HepG2 (cell line): ENCODE results near the gene TAMM41. TPM values are rescaled to one million over a fixed set of nuclear protein-coding genes. Genes with fewer than 3 reads are reported as not detected.

Source experiments
- ATAC-seq: fragments of 200-7000 bp; cut with Tn5 transposase; 3 replicates; pipeline ENCODE4 v1.9.1; 2020; ENCODE audit warnings: mild to moderate bottlenecking, moderate library complexity
- BruUV-seq: library from RNA; stranded (reverse); fragments of 400-500 nt; replicated peaks from 2 replicates; lab custom pipeline; 2021; lab: Mats Ljungman, UMichigan
- CTCF ChIA-PET: fragments of 300-600 bp; formaldehyde crosslinking; extraction: SDS; loops from one replicate; lab custom pipeline; 2021; ENCODE audit warnings: low total read pairs, inconsistent platforms, low intra/inter-chr PET ratio; lab: Yijun Ruan, JAX
- POLR2A ChIA-PET: fragments of 350-600 bp; sonication (Branson Sonifier 250); formaldehyde crosslinking; loops from one replicate; lab custom pipeline; 2020; ENCODE audit warnings: antibody characterized with exemption, inconsistent platforms; lab: Yijun Ruan, JAX
- DNase-seq: peaks from one replicate; pipeline ENCODE4 v3.0.0-alpha.2; 2015; ENCODE audit warnings: low spot score
- FAIRE-seq: peaks from 3 replicates; lab custom pipeline; 2011; peaks lifted over from hg19 to GRCh38; lab: Jason Lieb, UNC
- H2AFZ ChIP-seq: one replicate; pipeline ENCODE4 v1.6.1; 2011; ENCODE audit warnings: low read length, inconsistent platforms
- H3K27ac ChIP-seq: fragments of 300-600 bp; 3 replicates; pipeline ENCODE4 v1.8.0; 2011; ENCODE audit warnings: mixed run types, mild to moderate bottlenecking, mixed read lengths, low read length, inconsistent platforms; ENCODE audit not compliant: insufficient read depth; ENCODE audit errors: extremely low read length
- H3K27me3 ChIP-seq, 2 experiments: fragments of 200-600 bp in 1 of 2; 2 replicates in 1 of 2; 3 replicates in 1 of 2; pipeline versions ENCODE4 v1.6.0 to v1.8.0; 2011; ENCODE audit warnings: low read length in 2 of 2, mild to moderate bottlenecking in 2 of 2, moderate library complexity in 2 of 2, inconsistent platforms in 1 of 2; ENCODE audit not compliant: insufficient read depth in 2 of 2, control insufficient read depth in 1 of 2
- H3K36me3 ChIP-seq, 2 experiments: fragments of 200-600 bp in 1 of 2; replicated peaks in 1 of 2; 2 replicates in 1 of 2; 3 replicates in 1 of 2; pipeline versions ENCODE4 v1.5.1 to v1.8.0; 2011; ENCODE audit warnings: low read length in 2 of 2, inconsistent platforms in 1 of 2; ENCODE audit not compliant: insufficient read depth in 2 of 2, control insufficient read depth in 1 of 2
- H3K4me1 ChIP-seq: 2 replicates; pipeline ENCODE4 v1.5.1; 2012; ENCODE audit warnings: low read length, inconsistent platforms; ENCODE audit not compliant: insufficient read depth
- H3K4me2 ChIP-seq: 2 replicates; pipeline ENCODE4 v1.6.0; 2011; ENCODE audit warnings: low read depth, low read length, inconsistent platforms
- H3K4me3 ChIP-seq, 3 experiments: fragments of 200-600 bp in 1 of 3; sonication (generic), shearing (Covaris generic) in 1 of 3; replicated peaks in 1 of 3; 2 replicates each; pipeline ENCODE4 v1.5.1; 2011 to 2016; ENCODE audit warnings: low read length in 3 of 3, inconsistent platforms in 2 of 3, low read depth in 2 of 3, mild to moderate bottlenecking in 2 of 3, control low read depth in 1 of 3, mixed read lengths in 1 of 3; ENCODE audit not compliant: insufficient read depth in 1 of 3
- H3K79me2 ChIP-seq: one replicate; pipeline ENCODE4 v1.6.1; 2011; ENCODE audit warnings: low read length, inconsistent platforms; ENCODE audit not compliant: insufficient read depth
- H3K9ac ChIP-seq: 2 replicates; pipeline ENCODE4 v1.6.0; 2011; ENCODE audit warnings: mild to moderate bottlenecking, low read depth, low read length, inconsistent platforms; ENCODE audit not compliant: insufficient read depth
- H3K9me3 ChIP-seq: 2 replicates; pipeline ENCODE4 v1.5.1; 2012; ENCODE audit warnings: mild to moderate bottlenecking, low read length
- H4K20me1 ChIP-seq: 2 replicates; pipeline ENCODE4 v1.6.0; 2011; ENCODE audit warnings: inconsistent platforms, mild to moderate bottlenecking, low read length, moderate library complexity; ENCODE audit not compliant: insufficient read depth
- FOSL2 ChIP-seq: sonication (generic); formaldehyde crosslinking; IDR thresholded peaks from 2 replicates; pipeline ENCODE4 v1.4.0; 2020; ENCODE audit warnings: missing genetic modification reagents
- HNRNPL ChIP-seq: fragments of 200-400 bp; formaldehyde crosslinking; IDR thresholded peaks from 2 replicates; pipeline ENCODE4 v1.6.1; 2017; ENCODE audit warnings: mild to moderate bottlenecking, low read depth, low read length
- MIER2 ChIP-seq: IDR thresholded peaks from 2 replicates; pipeline ENCODE4 v1.6.1; 2016; ENCODE audit warnings: missing biosample characterization, missing genetic modification reagents
- PHF8 ChIP-seq: sonication (generic); formaldehyde crosslinking; IDR thresholded peaks from 2 replicates; pipeline ENCODE4 v1.5.0; 2020; ENCODE audit warnings: missing genetic modification reagents
- ZNF572 ChIP-seq: sonication (generic); formaldehyde crosslinking; IDR thresholded peaks from 2 replicates; pipeline ENCODE4 v1.5.1; 2020; ENCODE audit warnings: mild to moderate bottlenecking, missing genetic modification reagents
- ZNF839 ChIP-seq: sonication (generic); formaldehyde crosslinking; IDR thresholded peaks from 2 replicates; pipeline ENCODE4 v1.4.0; 2020; ENCODE audit warnings: missing genetic modification reagents, mild to moderate bottlenecking, borderline replicate concordance
- WGBS: methylation state at CpG from one replicate; pipeline ENCODE4 v1.1.6; 2017; ENCODE audit warnings: low lambda C conversion rate; 5-methylcytosine and 5-hydroxymethylcytosine counted together
- in situ Hi-C: cut with HindIII; loops from 2 replicates; pipeline ENCODE4 v1.10.0; 2017; ENCODE audit warnings: low pct_unique_long_range_greater_than_20kb; ENCODE audit not compliant: extremely low pct_ligation_motif_present
- intact Hi-C: fragments of 100-400 bp; cut with micrococcal nuclease; formaldehyde crosslinking; loops from one replicate; pipeline ENCODE4 v1.10.0; 2022; ENCODE audit not compliant: unreplicated experiment
- polyA plus RNA-seq, 8 experiments: library from polyadenylated mRNA; depleted of rRNA in 3 of 8; stranded (reverse) in 7 of 8; unstranded in 1 of 8; fragments of >200 nt; fragmentation: Illumina TruSeq in 4 of 8; extraction: Trizol in 4 of 8; gene quantifications; 2 replicates each; pipeline versions ENCODE4 v1.2.1 to v1.2.3, GENCODE V29; 2011 to 2016; ENCODE audit warnings: low read depth in 4 of 8, missing spikeins in 1 of 8, mixed read lengths in 1 of 8; ENCODE audit not compliant: insufficient read depth in 1 of 8
- total RNA-seq, 5 experiments: library from RNA; depleted of rRNA; stranded (reverse); fragments of >200 nt; fragmentation: Illumina TruSeq; extraction: Trizol; gene quantifications; 2 replicates each; pipeline ENCODE4 v1.2.3, GENCODE V29; 2016; ENCODE audit warnings: low read depth in 1 of 5
- TF ChIP-seq, protein P1 (sequence below): IDR thresholded peaks from 2 replicates; pipeline ENCODE4 v1.6.1; 2012; ENCODE audit warnings: inconsistent platforms

Gene TAMM41
- total and polyA plus RNA-seq, 2 of the 13 experiments (the other 11 are each of a cell fraction or from before 2014, with no cell fraction given): 9.9 to 12.2 TPM

DNA sequence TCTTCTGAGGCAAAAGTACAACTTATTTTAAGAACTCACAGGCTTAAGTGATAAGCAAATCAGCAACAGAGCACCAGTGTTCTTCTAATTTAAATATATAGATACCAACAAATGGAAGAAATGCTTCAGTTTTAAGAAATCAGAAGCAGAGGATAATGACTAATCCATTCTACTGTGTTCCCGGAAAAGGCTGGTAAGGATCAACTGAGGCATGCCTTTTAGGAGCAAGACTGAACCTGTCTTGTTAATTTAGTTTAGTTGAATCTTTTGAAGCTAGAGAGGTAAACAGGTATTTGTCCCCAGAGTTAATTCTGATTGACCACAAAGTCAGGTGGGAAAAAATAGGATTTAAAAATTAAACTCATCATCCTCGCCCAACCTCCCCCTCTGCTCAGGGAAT lies 51.8 kb downstream of the TAMM41 start:
- Histone ChIP-seq H3K9ac (no peak overlapping the region), H3K4me2 (no peak overlapping the region), H3K36me3 (peaks cover 11 to 57% of the 10 kb centered on the region in 2 experiments), H3K27me3 (no peaks in the 10 kb centered on the region), H2AFZ (no peak overlapping the region), H3K4me3 (no peak overlapping the region), H3K9me3 (no peaks in the 10 kb centered on the region), H3K27ac (no peak overlapping the region), H4K20me1 (no peaks in the 10 kb centered on the region), H3K79me2 (no peaks in the 10 kb centered on the region), H3K4me1 (peaks cover 9% of the 10 kb centered on the region)
- ChIA-PET POLR2A (no interaction called here), CTCF (no interaction called here)
- DNase-seq (no peak), FAIRE-seq (no peak), ATAC-seq (no peak)
- intact Hi-C loops: no loop called here
- BruUV-seq: no TSS peak
- no peak for TF ChIP-seq ZNF572 (CRISPR knock-in tag)
- TF ChIP-seq, protein P1, sequence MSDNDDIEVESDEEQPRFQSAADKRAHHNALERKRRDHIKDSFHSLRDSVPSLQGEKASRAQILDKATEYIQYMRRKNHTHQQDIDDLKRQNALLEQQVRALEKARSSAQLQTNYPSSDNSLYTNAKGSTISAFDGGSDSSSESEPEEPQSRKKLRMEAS: no peak
- TF ChIP-seq FOSL2: no peak
- no peak for TF ChIP-seq MIER2 (CRISPR knock-in tag)
- TF ChIP-seq PHF8 (CRISPR knock-in tag): no peak
- 96% methylated on average over 2 of the region's 2 CpGs for WGBS
- in situ Hi-C loops: no loop called here

DNA sequence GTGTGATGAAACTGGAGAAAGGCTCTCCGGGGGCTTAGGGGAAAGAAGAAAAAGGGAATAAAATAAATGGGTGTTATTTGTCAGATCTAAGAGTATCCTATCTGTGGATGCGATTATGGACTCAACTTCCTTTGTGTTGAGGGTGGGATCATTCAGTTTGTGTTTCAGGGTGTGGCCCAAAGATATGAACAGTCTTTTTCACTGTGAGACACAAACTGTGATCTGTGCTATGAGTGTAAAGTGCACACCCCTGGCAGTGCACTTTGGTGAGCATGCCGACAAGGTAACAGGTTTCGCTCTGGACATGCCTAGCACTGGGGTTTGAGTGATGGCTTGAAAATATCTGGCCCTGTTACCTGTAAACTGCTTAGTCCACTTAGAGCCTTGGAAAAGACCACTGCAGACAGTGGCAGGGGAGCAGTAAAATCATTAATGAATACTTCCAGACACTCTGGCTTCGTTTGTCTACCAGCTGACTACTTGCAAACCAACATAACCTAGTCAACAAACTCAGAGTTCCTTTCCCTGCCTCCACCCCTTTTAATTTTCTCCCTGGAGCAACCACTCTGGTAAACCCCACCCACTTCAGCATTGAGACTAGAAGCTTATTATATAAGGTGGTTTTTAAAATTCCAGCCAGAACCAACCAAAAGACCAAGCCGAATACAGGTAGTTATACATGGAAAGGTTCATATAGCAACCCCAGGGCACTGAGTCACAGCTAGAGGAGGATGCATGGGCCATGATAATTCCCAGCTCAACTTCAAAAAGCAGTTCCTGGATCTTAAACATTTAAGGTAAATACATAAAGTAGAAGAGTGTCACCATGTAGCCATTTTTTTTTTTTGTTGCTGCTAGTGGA lies 55.1 kb downstream of the TAMM41 start:
- Histone ChIP-seq H3K4me3 (no peak overlapping the region), H3K79me2 (no peaks in the 10 kb centered on the region), H3K4me1 (peaks cover 9% of the 10 kb centered on the region), H2AFZ (no peak overlapping the region), H3K9me3 (no peaks in the 10 kb centered on the region), H3K36me3 (peaks cover 12 to 67% of the 10 kb centered on the region in 2 experiments), H3K9ac (no peak overlapping the region), H4K20me1 (no peaks in the 10 kb centered on the region), H3K27ac (no peak overlapping the region), H3K4me2 (no peak overlapping the region), H3K27me3 (no peaks in the 10 kb centered on the region)
- no peak for FAIRE-seq
- in situ Hi-C loops (no loop called here), intact Hi-C loops (no loop called here)
- BruUV-seq: no TSS peak
- CTCF ChIA-PET: no interaction called here
- POLR2A ChIA-PET: no interaction called here
- ATAC-seq: no peak
- 88% methylated on average over 6 of the region's 6 CpGs for WGBS
- no peak for TF ChIP-seq HNRNPL
- no peak for TF ChIP-seq ZNF839 (CRISPR knock-in tag)
- no peak for DNase-seq
